Fibroblast of pulmonary artery (primary cell): ENCODE data around the gene MRI1.
A peak's percentile ranks its signal among the peaks of the same experiment; 100 is the strongest.
"Not testable (repeated sequence)": the region's sequence is repeated elsewhere in the genome, so short reads cannot be mapped to it uniquely, and the experiment has no call there.

ENCODE experiments used
- DNase-seq: peaks from one replicate; pipeline ENCODE4 v3.0.0-alpha.2; 2010; ENCODE audit warnings: low read depth
- H3K4me3 ChIP-seq: replicated peaks from 2 replicates; pipeline ENCODE4 v1.5.1; 2011; ENCODE audit warnings: low read depth, mild to moderate bottlenecking, control low read depth, low read length, moderate library complexity
- CTCF ChIP-seq: IDR thresholded peaks from 2 replicates; pipeline ENCODE4 v1.5.1; 2011; ENCODE audit warnings: mild to moderate bottlenecking, control low read depth, low read length, inconsistent platforms; ENCODE audit errors: missing control alignments

The MRI1 gene

GRCh38 chr19:13766095-13766481, 1.8 kb downstream of the MRI1 start:
- no peak for DNase-seq
- no peak overlapping the region for H3K4me3 ChIP-seq
- no peak for TF ChIP-seq CTCF

- no peak overlapping the region for H3K4me3 ChIP-seq
- no peak for DNase-seq
- TF ChIP-seq CTCF: no peak
Measured at GRCh38 chr19:13768510-13768909, 4.2 kb downstream of the MRI1 start.

GRCh38 chr19:13770013-13770635, 5.8 kb downstream of the MRI1 start:
- no peak for DNase-seq
- TF ChIP-seq CTCF: no peak
- H3K4me3 ChIP-seq: no peak overlapping the region

- no peak for TF ChIP-seq CTCF
- peak; percentile 93 for DNase-seq
Measured at GRCh38 chr19:13774217-13775191, 10.2 kb downstream of the MRI1 start, which contains the start of gene C19orf53. C19orf53 (plus strand) TSS chr19:13774456; CDS start chr19:13774478, 22 bp downstream.

GRCh38 chr19:13778398-13778797, 14.1 kb downstream of the MRI1 start:
- no peak for TF ChIP-seq CTCF
- no peak for DNase-seq
- H3K4me3 ChIP-seq: no peak overlapping the region

More at GRCh38 chr19:13774217-13775191, 10.2 kb downstream of the MRI1 start, which contains the start of gene C19orf53:
- peak within 1 kb of the TSS; percentile 95 for H3K4me3 ChIP-seq

GRCh38 chr19:13778847-13779246, 14.5 kb downstream of the MRI1 start:
- no peak for DNase-seq
- H3K4me3 ChIP-seq: no peak overlapping the region
- no peak for TF ChIP-seq CTCF

- not testable (repeated sequence) for H3K4me3 ChIP-seq, DNase-seq
Measured at GRCh38 chr19:13779794-13780193, 15.5 kb downstream of the MRI1 start.
